Skeletal muscle satellite cell (primary cell): Measurements from ENCODE around the gene SSBP1.

ENCODE experiments used
- H3K27me3 ChIP-seq: 2 replicates; pipeline ENCODE4 v1.7.0; 2013; ENCODE audit warnings: low read length; ENCODE audit not compliant: control insufficient read depth, insufficient read depth
- H3K36me3 ChIP-seq: 2 replicates; pipeline ENCODE4 v1.7.0; 2013; ENCODE audit warnings: mild to moderate bottlenecking, control low read depth, low read length; ENCODE audit not compliant: insufficient read depth
- H3K4me1 ChIP-seq: 2 replicates; pipeline ENCODE4 v1.7.0; 2013; ENCODE audit warnings: low read length; ENCODE audit not compliant: control insufficient read depth, insufficient read depth
- H3K4me2 ChIP-seq: 2 replicates; pipeline ENCODE4 v1.7.0; 2013; ENCODE audit warnings: mild to moderate bottlenecking, low read length
- H3K4me3 ChIP-seq: 2 replicates; pipeline ENCODE4 v1.7.0; 2013; ENCODE audit warnings: low read length
- H3K9ac ChIP-seq: 2 replicates; pipeline ENCODE4 v1.7.0; 2013; ENCODE audit warnings: mild to moderate bottlenecking, low read depth, low read length, moderate library complexity
- H3K9me3 ChIP-seq: replicated peaks from 2 replicates; pipeline ENCODE4 v1.7.0; 2013; ENCODE audit warnings: mild to moderate bottlenecking, control low read depth, low read length

Gene SSBP1

GRCh38 chr7:141700296-141700847 lies 37.8 kb upstream of the SSBP1 start:
- no peaks in the 10 kb centered on the region for H3K9me3 ChIP-seq
- H3K27me3 ChIP-seq = no peaks in the 10 kb centered on the region
- H3K4me1 ChIP-seq = peaks cover 14% of the 10 kb centered on the region
- peak overlapping the region; percentile 70 for H3K4me2 ChIP-seq
- H3K36me3 ChIP-seq = no peaks in the 10 kb centered on the region
- no peak overlapping the region for H3K9ac ChIP-seq
- no peak overlapping the region for H3K4me3 ChIP-seq

- Histone ChIP-seq H3K9ac (no peak overlapping the region), H3K27me3 (no peaks in the 10 kb centered on the region), H3K9me3 (no peaks in the 10 kb centered on the region), H3K4me2 (peak overlapping the region; percentile 70), H3K4me3 (peak overlapping the region; percentile 59), H3K4me1 (peaks cover 15% of the 10 kb centered on the region), H3K36me3 (no peaks in the 10 kb centered on the region)
Measured at GRCh38 chr7:141700848-141701371, 37.2 kb upstream of the SSBP1 start.

GRCh38 chr7:141701489-141702046 lies 36.6 kb upstream of the SSBP1 start:
- no peaks in the 10 kb centered on the region for H3K36me3 ChIP-seq
- H3K4me3 ChIP-seq = peak overlapping the region; percentile 74
- H3K9me3 ChIP-seq = no peaks in the 10 kb centered on the region
- peak overlapping the region; percentile 87 for H3K4me2 ChIP-seq
- H3K9ac ChIP-seq = peak overlapping the region; percentile 56
- peaks cover 15% of the 10 kb centered on the region for H3K4me1 ChIP-seq
- H3K27me3 ChIP-seq = no peaks in the 10 kb centered on the region

GRCh38 chr7:141702047-141702567 lies 36.1 kb upstream of the SSBP1 start, which contains the start of gene DENND11:
Gene DENND11 (minus strand): TSS chr7:141702166. CDS start chr7:141702153, 13 bp downstream.
- peak within 1 kb of the TSS; percentile 74 for H3K4me3 ChIP-seq
- no peaks in the 10 kb centered on the region for H3K36me3 ChIP-seq
- H3K9me3 ChIP-seq = no peaks in the 10 kb centered on the region
- H3K4me1 ChIP-seq = peaks cover 15% of the 10 kb centered on the region
- peak within 1 kb of the TSS; percentile 57 for H3K9ac ChIP-seq
- H3K27me3 ChIP-seq = no peaks in the 10 kb centered on the region
- H3K4me2 ChIP-seq = peak within 1 kb of the TSS; percentile 87

- Histone ChIP-seq H3K9ac (no peak overlapping the region), H3K27me3 (no peaks in the 10 kb centered on the region), H3K4me3 (no peak overlapping the region), H3K36me3 (no peaks in the 10 kb centered on the region), H3K9me3 (no peaks in the 10 kb centered on the region), H3K4me1 (peaks cover 15% of the 10 kb centered on the region), H3K4me2 (peak overlapping the region; percentile 87)
Measured at GRCh38 chr7:141702892-141703291, 35.3 kb upstream of the SSBP1 start.

GRCh38 chr7:141704112-141704511 lies 34.0 kb upstream of the SSBP1 start:
- Histone ChIP-seq H3K4me3 (no peak overlapping the region), H3K4me2 (no peak overlapping the region), H3K27me3 (no peaks in the 10 kb centered on the region), H3K4me1 (peaks cover 15% of the 10 kb centered on the region), H3K9me3 (no peaks in the 10 kb centered on the region), H3K9ac (no peak overlapping the region), H3K36me3 (no peaks in the 10 kb centered on the region)

- no peaks in the 10 kb centered on the region for H3K36me3 ChIP-seq
- H3K9me3 ChIP-seq = no peaks in the 10 kb centered on the region
- no peak overlapping the region for H3K4me3 ChIP-seq
- H3K9ac ChIP-seq = no peak overlapping the region
- peaks cover 15% of the 10 kb centered on the region for H3K4me1 ChIP-seq
- H3K27me3 ChIP-seq = no peaks in the 10 kb centered on the region
- peak overlapping the region; percentile 42 for H3K4me2 ChIP-seq
Measured at GRCh38 chr7:141704741-141705140, 33.4 kb upstream of the SSBP1 start.

GRCh38 chr7:141706239-141707064 lies 31.7 kb upstream of the SSBP1 start:
- Histone ChIP-seq H3K4me1 (peaks cover 15% of the 10 kb centered on the region), H3K9me3 (no peaks in the 10 kb centered on the region), H3K27me3 (no peaks in the 10 kb centered on the region), H3K4me2 (no peak overlapping the region), H3K9ac (no peak overlapping the region), H3K4me3 (no peak overlapping the region), H3K36me3 (no peaks in the 10 kb centered on the region)

- Histone ChIP-seq H3K4me1 (peaks cover 12% of the 10 kb centered on the region), H3K4me3 (no peak within 1 kb of the TSS)
Measured at GRCh38 chr7:141708351-141708750, 29.8 kb upstream of the SSBP1 start, which contains the start of gene WEE2. Gene WEE2 (plus strand): TSS chr7:141708353. CDS start chr7:141708759, 406 bp downstream.

GRCh38 chr7:141709318-141709717 lies 28.8 kb upstream of the SSBP1 start:
- no peaks in the 10 kb centered on the region for H3K27me3 ChIP-seq
- no peaks in the 10 kb centered on the region for H3K9me3 ChIP-seq
- H3K4me2 ChIP-seq = no peak overlapping the region
- H3K9ac ChIP-seq = no peak overlapping the region
- peaks cover 12% of the 10 kb centered on the region for H3K4me1 ChIP-seq
- no peak overlapping the region for H3K4me3 ChIP-seq
- no peaks in the 10 kb centered on the region for H3K36me3 ChIP-seq

More at GRCh38 chr7:141708351-141708750, 29.8 kb upstream of the SSBP1 start, which contains the start of gene WEE2:
- H3K4me2 ChIP-seq = no peak within 1 kb of the TSS
- H3K9ac ChIP-seq = no peak within 1 kb of the TSS
- H3K27me3 ChIP-seq = no peaks in the 10 kb centered on the region
- H3K36me3 ChIP-seq = no peaks in the 10 kb centered on the region
- H3K9me3 ChIP-seq = no peaks in the 10 kb centered on the region

- peaks cover 7% of the 10 kb centered on the region for H3K4me1 ChIP-seq
- no peak overlapping the region for H3K4me2 ChIP-seq
- no peaks in the 10 kb centered on the region for H3K27me3 ChIP-seq
- H3K9me3 ChIP-seq = no peaks in the 10 kb centered on the region
- no peaks in the 10 kb centered on the region for H3K36me3 ChIP-seq
- H3K9ac ChIP-seq = no peak overlapping the region
- H3K4me3 ChIP-seq = no peak overlapping the region
Measured at GRCh38 chr7:141709749-141710148, 28.4 kb upstream of the SSBP1 start.
